A549 treated with RU486 at 1 μM for 4 hours (cell line): ENCODE data around the gene IL1RL2. TPM values are rescaled to one million over a fixed set of nuclear protein-coding genes. Genes with fewer than 3 reads are reported as not detected.

Experiments used
- total RNA-seq: library from RNA; stranded (reverse); fragments of 200-300 nt; extraction: Qiagen RNA extraction; gene quantifications from 5 replicates; pipeline ENCODE4 v1.2.3, GENCODE V29; 2022; ENCODE audit warnings: low read depth

Gene IL1RL2
- 0.05 TPM in 1 of 5 replicates, not detected in the others for total RNA-seq

GRCh38 chr2:102186791-102187495, at the start of gene IL1RL2:
Gene IL1RL2 (plus strand): TSS chr2:102187023. CDS start chr2:102187868, 845 bp downstream.

DNA sequence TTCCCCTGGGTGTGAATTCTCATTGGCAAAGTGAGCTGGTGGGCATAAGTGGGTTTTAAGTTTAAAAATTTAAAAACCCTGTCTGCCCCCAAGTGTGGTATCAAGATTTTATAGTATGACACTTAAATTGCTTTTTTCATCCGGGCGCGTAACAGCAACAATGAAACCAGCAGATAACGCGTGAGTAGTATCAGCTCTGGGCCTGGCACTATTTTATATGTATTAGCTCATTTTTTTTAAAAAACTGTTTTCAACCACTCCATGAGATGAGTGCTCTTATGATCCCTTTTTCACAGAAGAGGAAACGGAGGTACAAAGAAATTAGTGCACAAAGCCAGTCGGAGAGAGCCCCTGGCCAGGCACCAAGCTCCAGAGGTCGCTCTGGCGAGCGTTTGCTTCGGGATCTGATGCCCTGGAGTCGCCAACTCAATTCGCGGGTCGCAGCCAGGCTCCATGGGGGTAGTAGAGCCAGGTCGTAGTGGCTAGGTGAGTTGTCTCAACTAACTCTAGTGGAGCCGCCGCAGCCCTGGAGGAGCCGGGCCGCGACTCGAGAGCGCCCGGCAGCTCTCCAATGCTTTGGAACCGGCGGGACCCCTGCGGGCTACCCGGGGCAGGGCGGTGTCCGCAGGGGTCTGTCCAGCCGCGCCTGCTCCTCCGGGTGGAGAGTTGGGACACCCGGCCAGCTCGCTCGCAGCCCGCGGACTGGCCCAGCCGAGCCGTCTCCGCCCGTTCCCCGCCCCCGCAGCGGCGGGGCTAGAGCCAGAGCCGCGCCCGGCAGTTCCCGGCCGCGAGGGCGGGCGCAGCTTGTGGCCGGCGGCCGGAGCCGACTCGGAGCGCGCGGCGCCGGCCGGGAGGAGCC, 44.6 kb upstream of the IL1RL2 start, which contains the start of gene IL1R1:
Gene IL1R1, plus strand, starts transcription at position 777 of the 859 bp plus-strand sequence. CDS start 14,979 bp downstream, outside the sequence.

Other genes with a start within 250 kb of the IL1RL2 start
- gene IL1R2, start 195.1 kb upstream of the IL1RL2 start, total RNA-seq: 0.42 to 1.1 TPM (median 0.57 TPM) in 5 replicates
- 16.2 to 31.6 TPM (median 26.8 TPM) in 5 replicates for gene IL1R1, start 44.3 kb upstream of the IL1RL2 start, total RNA-seq
- gene IL1RL1, start 124.5 kb downstream of the IL1RL2 start, total RNA-seq: 0.90 to 1.2 TPM (median 1.0 TPM) in 5 replicates
- gene IL18R1, start 168.8 kb downstream of the IL1RL2 start, total RNA-seq: 0.48 to 1.3 TPM (median 1.1 TPM) in 5 replicates
- 0.05 TPM in 1 of 5 replicates, not detected in the others for gene IL18RAP, start 236.1 kb downstream of the IL1RL2 start, total RNA-seq